GM13976 (cell line): ENCODE measurements around the gene MT1HL1.
"Not testable (repeated sequence)": the region's sequence is repeated elsewhere in the genome, so short reads cannot be mapped to it uniquely, and the experiment has no call there.

Experiments used
- DNase-seq: peaks from one replicate; pipeline ENCODE4 v3.0.0; 2012; ENCODE audit warnings: low spot score
- in situ Hi-C: fragments of 300-500 bp; cut with MboI; formaldehyde crosslinking; loops from one replicate; pipeline ENCODE4 v1.12.0; 2022; ENCODE audit warnings: low sequenced_read_pairs, mixed read lengths, inconsistent platforms; ENCODE audit not compliant: unreplicated experiment
- TF ChIP-seq, protein P1 (sequence below): IDR thresholded peaks from 2 replicates; pipeline ENCODE4 v1.5.1; 2012; ENCODE audit warnings: borderline replicate concordance, mild to moderate bottlenecking; ENCODE audit not compliant: insufficient read depth; ENCODE audit errors: extremely low read depth, missing control alignments, control extremely low read depth

Gene MT1HL1

DNA sequence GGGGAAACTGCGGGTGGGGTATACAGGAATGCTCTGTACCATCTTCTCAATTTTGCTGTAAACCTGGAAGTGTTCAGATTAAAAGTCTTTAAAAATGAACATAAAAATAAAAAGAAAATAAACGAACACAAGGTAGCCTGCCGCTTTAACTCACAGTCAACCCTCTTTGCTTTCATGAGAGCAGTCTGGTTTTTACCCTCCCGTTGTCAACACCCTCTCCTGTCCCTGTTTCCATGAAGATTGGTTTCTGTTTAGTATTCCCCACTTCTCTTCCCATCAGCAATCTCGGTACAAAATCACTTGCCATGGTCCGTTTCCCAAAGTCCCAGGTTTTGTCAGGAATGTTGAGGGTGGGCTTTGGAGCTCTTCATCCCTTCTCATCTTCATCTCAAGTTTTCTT, 28.8 kb downstream of the MT1HL1 start:
- TF ChIP-seq, protein P1, sequence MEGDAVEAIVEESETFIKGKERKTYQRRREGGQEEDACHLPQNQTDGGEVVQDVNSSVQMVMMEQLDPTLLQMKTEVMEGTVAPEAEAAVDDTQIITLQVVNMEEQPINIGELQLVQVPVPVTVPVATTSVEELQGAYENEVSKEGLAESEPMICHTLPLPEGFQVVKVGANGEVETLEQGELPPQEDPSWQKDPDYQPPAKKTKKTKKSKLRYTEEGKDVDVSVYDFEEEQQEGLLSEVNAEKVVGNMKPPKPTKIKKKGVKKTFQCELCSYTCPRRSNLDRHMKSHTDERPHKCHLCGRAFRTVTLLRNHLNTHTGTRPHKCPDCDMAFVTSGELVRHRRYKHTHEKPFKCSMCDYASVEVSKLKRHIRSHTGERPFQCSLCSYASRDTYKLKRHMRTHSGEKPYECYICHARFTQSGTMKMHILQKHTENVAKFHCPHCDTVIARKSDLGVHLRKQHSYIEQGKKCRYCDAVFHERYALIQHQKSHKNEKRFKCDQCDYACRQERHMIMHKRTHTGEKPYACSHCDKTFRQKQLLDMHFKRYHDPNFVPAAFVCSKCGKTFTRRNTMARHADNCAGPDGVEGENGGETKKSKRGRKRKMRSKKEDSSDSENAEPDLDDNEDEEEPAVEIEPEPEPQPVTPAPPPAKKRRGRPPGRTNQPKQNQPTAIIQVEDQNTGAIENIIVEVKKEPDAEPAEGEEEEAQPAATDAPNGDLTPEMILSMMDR, result no peak
- in situ Hi-C loops, result no loop called here

DNA sequence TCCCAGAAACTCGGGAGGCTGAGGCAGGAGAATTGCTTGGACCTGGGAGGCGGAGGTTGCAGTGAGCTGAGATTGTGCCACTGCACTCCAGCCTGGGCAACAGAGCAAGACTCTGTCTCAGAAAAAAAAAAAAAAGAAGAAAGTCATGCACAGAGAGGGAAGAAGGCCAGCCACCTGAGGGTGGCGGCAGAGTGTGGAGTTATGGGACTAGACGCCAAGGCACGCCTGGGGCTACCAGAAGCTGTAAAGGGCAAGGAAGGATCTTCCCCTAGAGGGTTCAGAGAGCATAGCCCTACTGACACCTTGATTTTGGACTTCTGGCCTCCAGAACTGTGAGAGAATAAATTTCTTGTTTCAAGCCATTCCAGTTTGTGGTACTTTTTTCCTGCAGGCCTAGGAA, 30.2 kb downstream of the MT1HL1 start:
- in situ Hi-C loops, DNase-seq: not testable (repeated sequence)

More for the DNA sequence above, 28.8 kb downstream of the MT1HL1 start:
- DNase-seq, result no peak

DNA sequence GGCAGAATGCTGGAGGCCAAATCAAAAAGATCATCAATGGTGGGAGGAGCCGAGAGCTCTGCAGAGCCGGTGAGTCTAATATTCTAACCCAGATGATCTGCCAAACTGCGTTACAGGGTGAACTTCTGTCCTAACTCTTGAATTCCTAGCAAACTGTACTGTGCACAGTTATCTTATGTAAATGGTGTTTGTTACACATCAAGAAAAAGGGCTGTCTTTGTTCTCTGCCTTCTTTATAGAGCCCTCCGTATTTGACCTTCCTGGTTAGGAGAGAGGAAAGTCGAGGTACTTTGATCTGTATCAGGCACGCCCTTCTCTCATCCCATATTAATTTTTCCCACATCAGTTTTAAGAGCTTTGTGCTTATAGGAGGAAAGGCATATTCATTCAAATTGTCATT, 37.6 kb downstream of the MT1HL1 start:
- no peak for DNase-seq
- TF ChIP-seq, protein P1, result no peak
- in situ Hi-C loops, result no loop called here

DNA sequence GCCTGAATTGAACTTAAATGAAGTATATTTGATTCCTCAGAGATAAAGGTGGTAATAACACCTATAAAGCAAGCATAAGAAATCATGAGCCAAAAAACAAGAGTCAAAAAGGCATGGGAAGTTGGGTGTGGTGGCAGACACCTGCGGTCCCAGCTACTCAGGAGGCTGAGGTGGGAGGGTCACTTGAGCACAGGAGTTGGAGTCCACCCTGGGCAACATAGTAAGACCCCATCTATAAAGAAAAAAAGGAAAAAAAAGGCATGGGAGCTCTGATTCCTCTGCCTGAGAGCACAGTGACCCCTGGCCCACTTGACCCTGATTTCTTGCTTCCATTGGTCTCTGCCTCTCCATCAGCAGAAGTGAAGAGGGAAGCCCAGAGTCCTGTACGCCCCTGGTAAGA, 40.3 kb downstream of the MT1HL1 start:
- in situ Hi-C loops, result no loop called here
- TF ChIP-seq, protein P1, result no peak

DNA sequence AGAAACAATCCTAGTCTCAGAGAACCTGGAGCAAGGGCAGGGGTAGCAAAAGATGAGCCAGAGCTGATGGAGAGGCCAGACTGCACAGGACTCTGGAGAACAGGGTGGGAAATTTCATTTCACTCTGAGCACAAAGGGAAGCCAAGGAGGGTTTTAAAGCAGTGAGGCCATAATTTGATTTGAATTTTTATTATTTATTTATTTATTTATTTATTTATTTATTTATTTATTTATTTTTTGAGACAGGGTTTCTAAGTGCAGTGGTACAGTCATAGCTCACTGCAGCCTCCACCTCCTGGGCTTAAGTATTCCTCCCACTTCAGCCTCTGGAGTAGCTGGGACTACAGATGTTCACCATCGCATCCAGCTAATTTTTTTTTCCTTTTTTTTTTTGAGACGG, 45.1 kb downstream of the MT1HL1 start:
- in situ Hi-C loops, result no loop called here
- no peak for DNase-seq
- TF ChIP-seq, protein P1, result no peak

More for the DNA sequence above, 40.3 kb downstream of the MT1HL1 start:
- no peak for DNase-seq

DNA sequence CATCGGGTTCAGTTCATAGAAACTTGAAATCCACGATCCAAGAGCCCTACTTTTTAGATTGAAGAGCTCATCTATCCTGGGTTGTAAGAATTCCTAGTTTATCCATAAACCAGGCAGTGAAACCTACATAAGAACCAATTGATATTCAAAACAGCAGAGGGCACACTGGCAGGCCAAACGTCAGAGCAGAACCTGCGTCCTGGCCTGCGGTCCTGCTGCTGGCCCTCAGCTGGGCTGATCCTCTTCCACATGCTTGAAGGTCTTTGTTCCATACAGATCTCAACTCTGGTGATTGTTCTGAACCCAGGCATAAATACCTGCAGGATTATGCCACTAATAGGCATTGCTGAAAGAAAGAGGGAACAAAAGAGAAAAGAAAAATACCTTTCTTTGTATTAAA, 47.0 kb downstream of the MT1HL1 start:
- DNase-seq, result no peak

More for the DNA sequence above, 47.0 kb downstream of the MT1HL1 start:
- TF ChIP-seq, protein P1, result no peak
- in situ Hi-C loops, result no loop called here
